GM19395 (cell line): ENCODE results near the gene AKR1C3.
"Not testable (repeated sequence)": the region's sequence is repeated elsewhere in the genome, so short reads cannot be mapped to it uniquely, and the experiment has no call there.

Experiments used
- ATAC-seq: cut with Tn5 transposase; IDR thresholded peaks from one replicate; pipeline ENCODE4 v1.9.1; 2021; ENCODE audit warnings: mild to moderate bottlenecking, moderate library complexity; ENCODE audit not compliant: unreplicated experiment

The AKR1C3 gene

DNA sequence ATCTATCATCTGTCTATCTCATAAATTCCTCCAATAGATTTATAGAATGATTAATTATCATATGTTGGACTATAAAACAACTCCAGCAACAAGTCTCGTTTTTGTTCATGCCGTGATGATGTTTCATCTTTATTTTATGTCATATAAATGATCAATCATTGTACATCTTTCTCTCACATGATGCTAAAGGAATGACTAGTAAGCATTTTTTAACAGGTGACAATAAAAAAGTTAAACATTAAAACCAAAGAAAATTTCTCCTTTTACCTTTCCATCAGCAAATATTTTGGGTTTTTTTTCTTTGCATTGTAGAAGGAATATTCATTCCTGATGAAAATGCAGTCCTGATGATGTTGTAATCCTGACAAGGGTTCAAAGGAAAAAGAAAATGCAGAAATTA lies 41.4 kb downstream of the AKR1C3 start:
- no peak for ATAC-seq

DNA sequence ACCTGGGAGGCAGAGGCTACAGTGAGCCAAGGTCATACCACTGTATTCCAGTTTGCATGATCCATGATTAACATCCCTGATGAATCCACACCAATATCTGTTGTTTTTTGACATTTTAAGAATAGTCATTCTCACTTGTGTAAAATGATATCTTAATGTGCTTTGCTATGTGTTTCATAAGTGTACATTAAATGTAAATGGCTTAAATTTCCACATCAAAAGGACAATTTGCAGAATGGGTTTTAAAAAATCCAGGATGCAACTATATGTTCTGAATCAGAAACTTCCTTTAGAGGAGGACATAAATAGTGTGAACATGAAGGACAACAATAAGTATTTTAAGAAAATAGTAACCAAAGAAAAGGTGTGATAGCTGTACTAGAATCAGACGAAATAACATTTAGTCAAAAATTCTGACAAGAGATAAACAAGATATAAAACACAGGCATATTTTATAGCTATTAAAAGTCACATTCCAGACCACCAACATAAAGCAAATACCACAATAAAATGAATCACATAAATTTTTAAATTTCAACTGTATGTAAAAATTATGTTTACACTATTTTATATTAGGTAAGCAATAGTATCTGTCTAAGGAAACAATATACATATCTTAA lies 42.4 kb downstream of the AKR1C3 start:
- ATAC-seq = no peak

GRCh38 chr10:5137699-5138098 lies 43.5 kb downstream of the AKR1C3 start:
- not testable (repeated sequence) for ATAC-seq

GRCh38 chr10:5142199-5142598 lies 48.0 kb downstream of the AKR1C3 start:
- no peak for ATAC-seq

DNA sequence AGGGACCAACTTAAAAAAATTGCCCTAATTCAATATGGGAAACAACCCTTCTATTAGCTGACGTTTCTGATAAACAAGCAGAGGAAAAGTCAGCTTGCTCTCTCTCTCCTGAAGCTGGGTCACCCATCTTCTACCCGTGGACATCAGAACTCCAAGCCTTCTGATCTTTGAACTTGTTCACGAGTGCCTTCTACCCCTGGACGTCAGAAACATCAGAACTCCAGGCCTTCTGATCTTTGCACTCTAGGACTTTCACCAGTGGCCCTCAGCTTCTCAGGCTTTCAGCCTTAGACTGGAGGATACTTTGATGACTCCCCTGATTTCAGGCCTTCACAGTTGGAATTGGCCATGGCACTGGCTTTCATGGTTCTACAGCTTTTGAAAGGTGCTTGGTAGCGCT lies 48.9 kb downstream of the AKR1C3 start:
- ATAC-seq = no peak

DNA sequence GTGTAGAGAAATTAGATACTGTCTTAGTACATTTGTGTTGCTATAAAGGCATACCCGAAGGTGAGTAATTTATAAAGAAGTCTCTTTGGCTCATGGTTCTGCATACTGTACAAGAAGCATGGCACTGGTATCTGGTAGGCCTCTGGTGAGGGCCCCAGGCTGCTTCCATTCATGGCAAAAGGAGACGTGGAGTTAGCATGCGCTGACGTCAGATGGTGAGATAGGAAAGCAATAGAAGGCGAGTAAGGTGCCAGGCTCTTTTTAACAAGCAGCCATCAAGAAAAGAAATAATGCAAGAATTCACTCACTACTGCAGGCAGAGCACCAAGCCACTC lies 52.7 kb downstream of the AKR1C3 start:
- ATAC-seq = no peak

DNA sequence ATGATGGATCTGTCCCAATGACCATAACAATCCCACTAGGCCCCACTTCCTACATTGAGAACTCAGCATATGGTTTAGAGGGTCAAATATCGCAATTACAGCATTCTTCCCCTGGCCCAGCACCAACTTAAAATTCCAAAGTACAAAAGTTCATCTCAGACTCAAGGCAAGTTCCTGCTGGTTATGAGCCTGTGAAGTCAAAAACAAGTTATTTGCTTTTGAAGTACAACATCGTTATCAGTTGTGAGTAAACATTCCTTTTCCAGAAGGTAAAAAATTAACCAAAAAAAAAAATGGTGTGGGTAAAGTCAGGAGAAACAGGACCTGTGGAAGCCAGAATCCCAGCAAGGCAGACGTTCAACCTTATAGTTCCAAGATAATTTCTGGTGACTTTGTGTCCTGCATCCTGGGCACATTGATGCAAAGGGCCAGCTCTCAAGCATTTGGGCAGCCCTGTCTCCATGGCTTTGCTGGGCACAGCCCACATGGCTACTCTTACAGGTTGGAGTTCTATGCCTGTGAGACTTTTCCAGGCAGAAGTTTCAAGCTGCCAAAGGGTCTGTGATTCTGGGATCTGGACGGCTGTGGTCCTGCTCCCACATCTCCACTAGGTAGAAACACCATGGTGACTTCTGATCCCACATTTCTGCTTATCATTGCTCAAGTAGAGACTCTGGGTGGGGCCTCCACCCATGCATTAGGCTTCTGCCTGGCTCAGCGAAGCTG lies 53.2 kb downstream of the AKR1C3 start:
- ATAC-seq = no peak

GRCh38 chr10:5147981-5148677 lies 53.9 kb downstream of the AKR1C3 start:
- ATAC-seq = no peak

DNA sequence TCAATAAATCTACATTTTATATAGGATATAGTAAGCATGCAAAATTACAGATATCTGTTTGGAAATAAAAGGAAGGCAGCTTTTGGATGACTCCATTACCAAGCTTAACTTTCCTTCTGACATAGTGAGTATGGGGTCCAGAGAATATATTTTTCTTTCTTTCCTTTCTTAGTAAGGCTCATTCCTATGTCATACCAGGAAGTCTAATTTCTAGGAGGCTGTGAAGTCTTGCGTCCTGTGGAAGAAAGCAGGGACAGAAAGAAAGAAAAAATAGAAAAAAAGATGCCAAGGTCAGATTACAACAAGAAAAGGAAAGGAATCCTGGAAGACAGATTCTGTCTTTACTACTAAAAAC lies 54.4 kb downstream of the AKR1C3 start:
- ATAC-seq = no peak

GRCh38 chr10:5151076-5151475 lies 56.9 kb downstream of the AKR1C3 start:
- no peak for ATAC-seq

DNA sequence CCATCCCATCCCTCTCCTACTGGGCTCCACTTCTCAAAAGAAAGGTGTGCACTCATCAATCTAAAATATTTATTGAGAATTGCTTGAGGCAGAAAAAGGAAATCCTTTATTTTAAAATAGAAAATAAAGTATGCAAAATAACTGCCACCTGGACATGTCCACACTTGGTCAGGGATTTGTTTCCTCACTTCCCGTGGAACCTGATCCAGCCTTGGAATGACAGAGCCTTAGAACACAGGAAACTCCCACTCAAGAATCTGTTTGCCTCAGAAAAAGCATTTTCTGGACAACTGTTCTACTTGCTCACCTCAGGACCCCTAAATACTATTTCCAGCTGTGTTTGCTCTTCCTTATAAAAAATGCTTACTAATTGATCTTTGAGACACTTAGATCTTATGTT lies 61.7 kb downstream of the AKR1C3 start:
- no peak for ATAC-seq
